ENCODE measurements around the gene TKFC.

TKFC gene

GRCh38 chr11:61345954-61346843, 13.2 kb downstream of the TKFC start:
- DNase-seq = no peak

- no peak for DNase-seq
These were observed 15.0 kb downstream of the TKFC start for GRCh38 chr11:61347916-61348461.

GRCh38 chr11:61349189-61349751, 16.2 kb downstream of the TKFC start:
- DNase-seq = no peak

GRCh38 chr11:61349916-61350315, 16.9 kb downstream of the TKFC start:
- DNase-seq = no peak

- DNase-seq = no peak
These were observed 17.3 kb downstream of the TKFC start for GRCh38 chr11:61350336-61350735.

- no peak for DNase-seq
These were observed 17.8 kb downstream of the TKFC start for GRCh38 chr11:61350803-61351202.

GRCh38 chr11:61352038-61352437, 19.0 kb downstream of the TKFC start:
- DNase-seq = no peak

GRCh38 chr11:61353131-61354067, 20.4 kb downstream of the TKFC start:
- DNase-seq = no peak

- no peak for DNase-seq
These were observed 21.2 kb downstream of the TKFC start for GRCh38 chr11:61354208-61354607.

- no peak for DNase-seq
These were observed 23.7 kb downstream of the TKFC start for GRCh38 chr11:61356706-61357105.

GRCh38 chr11:61357233-61357893, 24.3 kb downstream of the TKFC start:
- no peak for DNase-seq

GRCh38 chr11:61357894-61358239, 24.8 kb downstream of the TKFC start:
- no peak for DNase-seq

GRCh38 chr11:61358566-61358965, 25.5 kb downstream of the TKFC start:
- DNase-seq = no peak

GRCh38 chr11:61359516-61359915, 26.5 kb downstream of the TKFC start:
- no peak for DNase-seq

GRCh38 chr11:61361237-61361740, 28.3 kb downstream of the TKFC start:
- no peak for DNase-seq

GRCh38 chr11:61361741-61362541, 28.9 kb downstream of the TKFC start, which contains the start of the genes CYB561A3 and TMEM138:
TSS of gene CYB561A3 (minus strand) at chr11:61361882. CDS start at chr11:61356713, 5,169 bp downstream.
TSS of gene TMEM138 (plus strand) at chr11:61362374. CDS start at chr11:61364391, 2,017 bp downstream.
- DNase-seq = peak; percentile 94

GRCh38 chr11:61362542-61362875, 29.5 kb downstream of the TKFC start:
- DNase-seq = peak; percentile 45

GRCh38 chr11:61364012-61364675, 31.1 kb downstream of the TKFC start:
- DNase-seq = no peak

GRCh38 chr11:61367406-61367805, 34.4 kb downstream of the TKFC start:
- DNase-seq = no peak

- DNase-seq = no peak
These were observed 35.6 kb downstream of the TKFC start for GRCh38 chr11:61368646-61369045.

Measured in fibroblast of skin of right biceps (primary cell).